DND-41 (cell line): ENCODE measurements around the gene TAPT1.

Experiments
- ATAC-seq: fragments of 200-7000 bp; cut with Tn5 transposase; 3 replicates; pipeline ENCODE4 v1.9.1; 2021; ENCODE audit warnings: low read depth; ENCODE audit not compliant: insufficient read depth
- DNase-seq: peaks from one replicate; pipeline ENCODE4 v3.0.0-alpha.2; 2020
- H2AFZ ChIP-seq: 2 replicates; pipeline ENCODE4 v1.6.0; 2012; ENCODE audit warnings: low read depth, low read length
- H3K27ac ChIP-seq: 2 replicates; pipeline ENCODE4 v1.5.1; 2012; ENCODE audit warnings: low read length, inconsistent platforms
- H3K27me3 ChIP-seq: fragments of 200-600 bp; sonication (generic); 2 replicates; pipeline ENCODE4 v1.6.0; 2012; ENCODE audit warnings: low read length, mild to moderate bottlenecking, inconsistent platforms; ENCODE audit not compliant: insufficient read depth, poor library complexity
- H3K36me3 ChIP-seq: 2 replicates; pipeline ENCODE4 v1.5.1; 2012; ENCODE audit warnings: low read length, inconsistent platforms; ENCODE audit not compliant: insufficient read depth
- H3K4me1 ChIP-seq: 2 replicates; pipeline ENCODE4 v1.5.1; 2012; ENCODE audit warnings: mild to moderate bottlenecking, low read length; ENCODE audit not compliant: insufficient read depth
- H3K4me2 ChIP-seq: 2 replicates; pipeline ENCODE4 v1.6.0; 2012; ENCODE audit warnings: mild to moderate bottlenecking, moderate library complexity, low read length, inconsistent platforms; ENCODE audit not compliant: insufficient read depth
- H3K4me3 ChIP-seq, 2 experiments: fragments of 200-600 bp in 1 of 2; shearing (Covaris generic) in 1 of 2; 2 replicates each; pipeline ENCODE4 v1.5.1; 2012 to 2016; ENCODE audit warnings: inconsistent platforms in 2 of 2, low read length in 2 of 2, mild to moderate bottlenecking in 2 of 2, low read depth in 1 of 2, moderate library complexity in 1 of 2
- H3K79me2 ChIP-seq: 2 replicates; pipeline ENCODE4 v1.6.0; 2012; ENCODE audit warnings: low read length, inconsistent platforms; ENCODE audit not compliant: insufficient read depth
- H3K9ac ChIP-seq: 2 replicates; pipeline ENCODE4 v1.6.0; 2012; ENCODE audit warnings: low read depth, mild to moderate bottlenecking, inconsistent platforms, low read length, moderate library complexity
- H3K9me3 ChIP-seq: 2 replicates; pipeline ENCODE4 v1.5.1; 2012; ENCODE audit warnings: low read length, moderate library complexity, mild to moderate bottlenecking, inconsistent platforms; ENCODE audit not compliant: insufficient read depth, severe bottlenecking
- H4K20me1 ChIP-seq: 2 replicates; pipeline ENCODE4 v1.6.0; 2012; ENCODE audit warnings: low read length; ENCODE audit not compliant: insufficient read depth
- EZH2 ChIP-seq: IDR thresholded peaks from 3 replicates; pipeline ENCODE4 v1.6.1; 2012; ENCODE audit warnings: borderline replicate concordance, low read depth, mild to moderate bottlenecking, moderate library complexity, low read length, inconsistent platforms; ENCODE audit not compliant: severe bottlenecking
- TF ChIP-seq, protein P1 (sequence below): IDR thresholded peaks from 2 replicates; pipeline ENCODE4 v1.5.1; 2012; ENCODE audit warnings: borderline replicate concordance, low read length, moderate library complexity, mild to moderate bottlenecking; ENCODE audit not compliant: poor library complexity, severe bottlenecking; ENCODE audit errors: extremely low read depth

TAPT1 gene

GRCh38 chr4:16187455-16187854, 38.8 kb downstream of the TAPT1 start:
- Histone ChIP-seq H3K79me2 (no peaks in the 10 kb centered on the region), H3K4me3 (no peak overlapping the region), H3K27me3 (no peaks in the 10 kb centered on the region), H3K9ac (no peak overlapping the region), H4K20me1 (peaks cover 3% of the 10 kb centered on the region; the same call in 1 of the 2 replicates), H2AFZ (no peak overlapping the region), H3K27ac (no peak overlapping the region), H3K36me3 (peaks cover 64% of the 10 kb centered on the region), H3K4me2 (no peak overlapping the region), H3K4me1 (no peaks in the 10 kb centered on the region), H3K9me3 (no peaks in the 10 kb centered on the region)
- TF ChIP-seq EZH2, result no peak
- TF ChIP-seq, protein P1, sequence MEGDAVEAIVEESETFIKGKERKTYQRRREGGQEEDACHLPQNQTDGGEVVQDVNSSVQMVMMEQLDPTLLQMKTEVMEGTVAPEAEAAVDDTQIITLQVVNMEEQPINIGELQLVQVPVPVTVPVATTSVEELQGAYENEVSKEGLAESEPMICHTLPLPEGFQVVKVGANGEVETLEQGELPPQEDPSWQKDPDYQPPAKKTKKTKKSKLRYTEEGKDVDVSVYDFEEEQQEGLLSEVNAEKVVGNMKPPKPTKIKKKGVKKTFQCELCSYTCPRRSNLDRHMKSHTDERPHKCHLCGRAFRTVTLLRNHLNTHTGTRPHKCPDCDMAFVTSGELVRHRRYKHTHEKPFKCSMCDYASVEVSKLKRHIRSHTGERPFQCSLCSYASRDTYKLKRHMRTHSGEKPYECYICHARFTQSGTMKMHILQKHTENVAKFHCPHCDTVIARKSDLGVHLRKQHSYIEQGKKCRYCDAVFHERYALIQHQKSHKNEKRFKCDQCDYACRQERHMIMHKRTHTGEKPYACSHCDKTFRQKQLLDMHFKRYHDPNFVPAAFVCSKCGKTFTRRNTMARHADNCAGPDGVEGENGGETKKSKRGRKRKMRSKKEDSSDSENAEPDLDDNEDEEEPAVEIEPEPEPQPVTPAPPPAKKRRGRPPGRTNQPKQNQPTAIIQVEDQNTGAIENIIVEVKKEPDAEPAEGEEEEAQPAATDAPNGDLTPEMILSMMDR, result no peak
- ATAC-seq, result no peak
- no peak for DNase-seq

DNA sequence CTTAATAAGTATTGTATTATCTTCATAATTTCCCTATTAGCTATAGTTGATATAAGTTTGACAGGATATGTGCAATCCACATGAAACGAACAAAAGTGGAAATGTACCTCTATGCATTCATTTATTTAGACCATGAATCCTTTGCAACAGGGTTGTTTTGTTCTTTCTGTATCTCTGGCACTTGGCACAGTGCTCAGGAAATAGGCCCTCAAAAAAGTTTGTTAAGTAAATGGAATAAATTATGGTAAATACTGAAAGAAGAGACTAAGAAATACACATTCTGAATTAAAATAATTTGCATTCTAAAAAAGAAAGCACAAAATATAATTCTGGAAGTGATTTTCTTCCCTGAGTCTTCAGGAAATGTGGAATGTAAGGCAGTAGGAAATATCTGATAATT, 39.3 kb downstream of the TAPT1 start:
- no peak overlapping the region for H2AFZ ChIP-seq
- no peaks in the 10 kb centered on the region for H3K4me1 ChIP-seq
- no peak overlapping the region for H3K4me2 ChIP-seq
- H3K27ac ChIP-seq, result no peak overlapping the region
- no peak for TF ChIP-seq EZH2
- TF ChIP-seq, protein P1, result no peak
- DNase-seq (no peak), ATAC-seq (no peak)
- H3K79me2 ChIP-seq, result no peaks in the 10 kb centered on the region
- no peak overlapping the region for H3K4me3 ChIP-seq
- peaks cover 3% of the 10 kb centered on the region; the same call in 1 of the 2 replicates for H4K20me1 ChIP-seq
- no peaks in the 10 kb centered on the region for H3K27me3 ChIP-seq
- H3K36me3 ChIP-seq, result peaks cover 65% of the 10 kb centered on the region
- no peak overlapping the region for H3K9ac ChIP-seq
- no peaks in the 10 kb centered on the region for H3K9me3 ChIP-seq

GRCh38 chr4:16183604-16184003, 42.7 kb downstream of the TAPT1 start:
- Histone ChIP-seq H3K4me1 (no peaks in the 10 kb centered on the region), H3K9me3 (no peaks in the 10 kb centered on the region), H3K4me3 (no peak overlapping the region), H3K27me3 (no peaks in the 10 kb centered on the region), H3K9ac (no peak overlapping the region), H3K4me2 (no peak overlapping the region), H2AFZ (no peak overlapping the region), H3K79me2 (no peaks in the 10 kb centered on the region), H3K36me3 (peaks cover 52% of the 10 kb centered on the region), H4K20me1 (no peaks in the 10 kb centered on the region), H3K27ac (no peak overlapping the region)
- no peak for TF ChIP-seq EZH2
- TF ChIP-seq, protein P1, result no peak
- DNase-seq (no peak), ATAC-seq (no peak)

- Histone ChIP-seq H3K79me2 (no peaks in the 10 kb centered on the region), H2AFZ (no peak overlapping the region), H4K20me1 (no peaks in the 10 kb centered on the region), H3K4me2 (no peak overlapping the region), H3K9me3 (no peaks in the 10 kb centered on the region), H3K9ac (no peak overlapping the region), H3K27ac (no peak overlapping the region), H3K36me3 (peaks cover 68% of the 10 kb centered on the region), H3K27me3 (no peaks in the 10 kb centered on the region), H3K4me3 (no peak overlapping the region), H3K4me1 (no peaks in the 10 kb centered on the region)
- TF ChIP-seq, protein P1, result no peak
- TF ChIP-seq EZH2, result no peak
- DNase-seq (no peak), ATAC-seq (no peak)
Measured at GRCh38 chr4:16176621-16177020, 49.6 kb downstream of the TAPT1 start.
